HepG2 (cell line): ENCODE results near the gene TRIM67. TPM values are rescaled to one million over a fixed set of nuclear protein-coding genes. Genes with fewer than 3 reads are reported as not detected.

Experiments
- ATF5 ChIP-seq: sonication (generic); formaldehyde crosslinking; IDR thresholded peaks from 2 replicates; pipeline ENCODE4 v1.4.0; 2020; ENCODE audit warnings: mild to moderate bottlenecking, low read depth, missing genetic modification reagents
- ELF4 ChIP-seq: sonication (generic); formaldehyde crosslinking; IDR thresholded peaks from 2 replicates; pipeline ENCODE4 v1.5.0; 2020; ENCODE audit warnings: missing genetic modification reagents, mild to moderate bottlenecking, moderate library complexity, borderline replicate concordance
- HDAC6 ChIP-seq: fragments of 200-600 bp; sonication (generic); IDR thresholded peaks from 2 replicates; pipeline ENCODE4 v1.7.0; 2017; ENCODE audit warnings: mild to moderate bottlenecking, antibody characterized with exemption, low read length, low read depth
- KLF13 ChIP-seq: sonication (generic); formaldehyde crosslinking; IDR thresholded peaks from 2 replicates; pipeline ENCODE4 v1.4.0; 2020; ENCODE audit warnings: mild to moderate bottlenecking, missing genetic modification reagents
- MEIS2 ChIP-seq: sonication (generic); formaldehyde crosslinking; IDR thresholded peaks from 2 replicates; pipeline ENCODE4 v1.9.0; 2021; ENCODE audit warnings: mild to moderate bottlenecking, missing genetic modification reagents
- MTA3 ChIP-seq: sonication (generic); formaldehyde crosslinking; IDR thresholded peaks from 2 replicates; pipeline ENCODE4 v1.4.0; 2020; ENCODE audit warnings: missing genetic modification reagents
- NFKB2 ChIP-seq: sonication (generic); formaldehyde crosslinking; IDR thresholded peaks from 2 replicates; pipeline ENCODE4 v1.4.0; 2020; ENCODE audit warnings: missing genetic modification reagents, borderline replicate concordance
- REPIN1 ChIP-seq: sonication (generic); formaldehyde crosslinking; IDR thresholded peaks from 2 replicates; pipeline ENCODE4 v1.8.0; 2022; ENCODE audit warnings: missing genetic modification reagents, low read depth, mild to moderate bottlenecking, borderline replicate concordance
- SMARCE1 ChIP-seq: fragments of 450-650 bp; IDR thresholded peaks from 2 replicates; pipeline ENCODE4 v1.6.1; 2017; ENCODE audit warnings: borderline replicate concordance
- U2AF1 ChIP-seq: fragments of 200-400 bp; formaldehyde crosslinking; optimal IDR thresholded peaks from 2 replicates; pipeline ENCODE3; 2017; ENCODE audit warnings: mild to moderate bottlenecking, low read depth, low read length
- ZFP1 ChIP-seq: IDR thresholded peaks from 2 replicates; pipeline ENCODE4 v1.6.1; 2016
- ZNF12 ChIP-seq: sonication (generic); formaldehyde crosslinking; IDR thresholded peaks from 2 replicates; pipeline ENCODE4 v1.5.0; 2020; ENCODE audit warnings: missing genetic modification reagents
- ZNF232 ChIP-seq: sonication (generic); formaldehyde crosslinking; IDR thresholded peaks from 2 replicates; pipeline ENCODE4 v1.4.0; 2020; ENCODE audit warnings: missing genetic modification reagents, borderline replicate concordance
- ZNF562 ChIP-seq: sonication (generic); formaldehyde crosslinking; IDR thresholded peaks from 2 replicates; pipeline ENCODE4 v1.8.0; 2022; ENCODE audit warnings: missing genetic modification reagents, borderline replicate concordance
- ZSCAN9 ChIP-seq: IDR thresholded peaks from 2 replicates; pipeline ENCODE4 v1.6.1; 2016; ENCODE audit warnings: borderline replicate concordance
- ZXDC ChIP-seq: sonication (generic); formaldehyde crosslinking; IDR thresholded peaks from 2 replicates; pipeline ENCODE4 v1.5.0; 2020; ENCODE audit warnings: mild to moderate bottlenecking, missing genetic modification reagents
- polyA plus RNA-seq, 8 experiments: library from polyadenylated mRNA; depleted of rRNA in 3 of 8; stranded (reverse) in 7 of 8; unstranded in 1 of 8; fragments of >200 nt; fragmentation: Illumina TruSeq in 4 of 8; extraction: Trizol in 4 of 8; gene quantifications; 2 replicates each; pipeline versions ENCODE4 v1.2.1 to v1.2.3, GENCODE V29; 2011 to 2016; ENCODE audit warnings: low read depth in 4 of 8, missing spikeins in 1 of 8, mixed read lengths in 1 of 8; ENCODE audit not compliant: insufficient read depth in 1 of 8
- total RNA-seq, 5 experiments: library from RNA; depleted of rRNA; stranded (reverse); fragments of >200 nt; fragmentation: Illumina TruSeq; extraction: Trizol; gene quantifications; 2 replicates each; pipeline ENCODE4 v1.2.3, GENCODE V29; 2016; ENCODE audit warnings: low read depth in 1 of 5
- TF ChIP-seq, protein P1 (sequence below): sonication (generic); formaldehyde crosslinking; IDR thresholded peaks from 2 replicates; pipeline ENCODE4 v1.4.0; 2020; ENCODE audit warnings: missing genetic modification reagents
- TF ChIP-seq, protein P2 (sequence below): sonication (generic); formaldehyde crosslinking; IDR thresholded peaks from 2 replicates; pipeline ENCODE4 v1.4.0; 2020; ENCODE audit warnings: mild to moderate bottlenecking, missing genetic modification reagents
- TF ChIP-seq, protein P3 (sequence below): sonication (generic); formaldehyde crosslinking; IDR thresholded peaks from 2 replicates; pipeline ENCODE4 v1.5.1; 2020; ENCODE audit warnings: missing genetic modification reagents, mild to moderate bottlenecking, borderline replicate concordance
- TF ChIP-seq, protein P4 (sequence below): sonication (generic); formaldehyde crosslinking; IDR thresholded peaks from 2 replicates; pipeline ENCODE4 v1.4.0; 2020; ENCODE audit warnings: missing genetic modification reagents

Gene TRIM67
- total and polyA plus RNA-seq, 2 of the 13 experiments (the other 11 are each of a cell fraction or from before 2014, with no cell fraction given) = not detected

- TF ChIP-seq ZNF12 (CRISPR knock-in tag) (no peak), HDAC6 (no peak), U2AF1 (no peak), REPIN1 (peak; percentile 78), MTA3 (CRISPR knock-in tag) (no peak), ATF5 (CRISPR knock-in tag) (no peak), ZNF562 (no peak), KLF13 (CRISPR knock-in tag) (no peak), ELF4 (peak; percentile 98), MEIS2 (CRISPR knock-in tag) (no peak), ZXDC (CRISPR knock-in tag) (no peak; the same call in 1 of the 2 replicates), ZSCAN9 (CRISPR knock-in tag) (peak; percentile 56; the same call in 1 of the 2 replicates), SMARCE1 (no peak), ZNF232 (CRISPR knock-in tag) (0 out of 2 replicates have a peak, but pooled peaks have one; percentile 12), ZFP1 (CRISPR knock-in tag) (0 out of 2 replicates have a peak, but pooled peaks have one; percentile 33), NFKB2 (peak; percentile 78; the same call in 1 of the 2 replicates)
- TF ChIP-seq, protein P1, sequence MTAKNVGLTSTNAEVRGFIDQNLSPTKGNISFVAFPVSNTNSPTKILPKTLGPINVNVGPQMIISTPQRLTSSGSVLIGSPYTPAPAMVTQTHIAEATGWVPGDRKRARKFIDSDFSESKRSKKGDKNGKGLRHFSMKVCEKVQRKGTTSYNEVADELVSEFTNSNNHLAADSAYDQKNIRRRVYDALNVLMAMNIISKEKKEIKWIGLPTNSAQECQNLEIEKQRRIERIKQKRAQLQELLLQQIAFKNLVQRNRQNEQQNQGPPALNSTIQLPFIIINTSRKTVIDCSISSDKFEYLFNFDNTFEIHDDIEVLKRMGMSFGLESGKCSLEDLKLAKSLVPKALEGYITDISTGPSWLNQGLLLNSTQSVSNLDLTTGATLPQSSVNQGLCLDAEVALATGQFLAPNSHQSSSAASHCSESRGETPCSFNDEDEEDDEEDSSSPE = peak; percentile 73
- TF ChIP-seq, protein P2, sequence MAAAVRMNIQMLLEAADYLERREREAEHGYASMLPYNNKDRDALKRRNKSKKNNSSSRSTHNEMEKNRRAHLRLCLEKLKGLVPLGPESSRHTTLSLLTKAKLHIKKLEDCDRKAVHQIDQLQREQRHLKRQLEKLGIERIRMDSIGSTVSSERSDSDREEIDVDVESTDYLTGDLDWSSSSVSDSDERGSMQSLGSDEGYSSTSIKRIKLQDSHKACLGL (CRISPR knock-in tag) = peak; percentile 80; the same call in 1 of the 2 replicates
- TF ChIP-seq, protein P3, sequence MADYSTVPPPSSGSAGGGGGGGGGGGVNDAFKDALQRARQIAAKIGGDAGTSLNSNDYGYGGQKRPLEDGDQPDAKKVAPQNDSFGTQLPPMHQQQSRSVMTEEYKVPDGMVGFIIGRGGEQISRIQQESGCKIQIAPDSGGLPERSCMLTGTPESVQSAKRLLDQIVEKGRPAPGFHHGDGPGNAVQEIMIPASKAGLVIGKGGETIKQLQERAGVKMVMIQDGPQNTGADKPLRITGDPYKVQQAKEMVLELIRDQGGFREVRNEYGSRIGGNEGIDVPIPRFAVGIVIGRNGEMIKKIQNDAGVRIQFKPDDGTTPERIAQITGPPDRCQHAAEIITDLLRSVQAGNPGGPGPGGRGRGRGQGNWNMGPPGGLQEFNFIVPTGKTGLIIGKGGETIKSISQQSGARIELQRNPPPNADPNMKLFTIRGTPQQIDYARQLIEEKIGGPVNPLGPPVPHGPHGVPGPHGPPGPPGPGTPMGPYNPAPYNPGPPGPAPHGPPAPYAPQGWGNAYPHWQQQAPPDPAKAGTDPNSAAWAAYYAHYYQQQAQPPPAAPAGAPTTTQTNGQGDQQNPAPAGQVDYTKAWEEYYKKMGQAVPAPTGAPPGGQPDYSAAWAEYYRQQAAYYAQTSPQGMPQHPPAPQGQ (CRISPR knock-in tag) = no peak
- TF ChIP-seq, protein P4, sequence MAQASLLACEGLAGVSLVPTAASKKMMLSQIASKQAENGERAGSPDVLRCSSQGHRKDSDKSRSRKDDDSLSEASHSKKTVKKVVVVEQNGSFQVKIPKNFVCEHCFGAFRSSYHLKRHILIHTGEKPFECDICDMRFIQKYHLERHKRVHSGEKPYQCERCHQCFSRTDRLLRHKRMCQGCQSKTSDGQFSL = peak; percentile 62; the same call in 1 of the 2 replicates
These were observed 79.3 kb downstream of the TRIM67 start, which contains the start of gene GNPAT (continued) for GRCh38 chr1:231240883-231241735.
